Measurements from ENCODE around the gene CDSN.
A peak's percentile ranks its signal among the peaks of the same experiment; 100 is the strongest.
"Not testable (repeated sequence)": the region's sequence is repeated elsewhere in the genome, so short reads cannot be mapped to it uniquely, and the experiment has no call there.

Gene CDSN

GRCh38 chr6:31074401-31074800, 45.8 kb downstream of the CDSN start:
- Histone ChIP-seq H3K4me3 (replicated peaks; ENCODE audit: insufficient read depth, low read length) (no peak overlapping the region), H3K27ac (replicated peaks) (no peak overlapping the region), H3K27me3 (ENCODE audit: insufficient read depth, poor library complexity, severe bottlenecking) (no peaks in the 10 kb centered on the region)
- TF ChIP-seq SPI1 (IDR thresholded peaks at IDR 0.05; ENCODE audit: borderline replicate concordance, low read depth) (no peak), REST (IDR thresholded peaks at IDR 0.05; ENCODE audit: insufficient replicate concordance, low read depth) (no peak), CTCF (IDR thresholded peaks at IDR 0.05; ENCODE audit: insufficient read depth, low read length) (no peak), POLR2AphosphoS5 (IDR thresholded peaks at IDR 0.05; ENCODE audit: low read depth) (no peak), GABPA (IDR thresholded peaks at IDR 0.05; ENCODE audit: low read depth) (no peak)
- no peak for DNase-seq (ENCODE audit: low read depth in 1 of 2, low spot score in 1 of 2)

- H3K27ac ChIP-seq (replicated peaks): no peak overlapping the region
- H3K4me3 ChIP-seq (replicated peaks; ENCODE audit: insufficient read depth, low read length): no peak overlapping the region
- no peak for DNase-seq (ENCODE audit: low read depth in 1 of 2, low spot score in 1 of 2)
- no peaks in the 10 kb centered on the region for H3K27me3 ChIP-seq (ENCODE audit: insufficient read depth, poor library complexity, severe bottlenecking)
- no peak for TF ChIP-seq POLR2AphosphoS5 (IDR thresholded peaks at IDR 0.05; ENCODE audit: low read depth)
- no peak for TF ChIP-seq CTCF (IDR thresholded peaks at IDR 0.05; ENCODE audit: insufficient read depth, low read length)
Measured at GRCh38 chr6:31070711-31071197, 49.5 kb downstream of the CDSN start.

GRCh38 chr6:31068669-31069340, 51.4 kb downstream of the CDSN start:
- DNase-seq (ENCODE audit: low read depth in 1 of 2, low spot score in 1 of 2): peak; percentile 50 to 80
- Histone ChIP-seq H3K27ac (replicated peaks) (no peak overlapping the region), H3K27me3 (ENCODE audit: insufficient read depth, poor library complexity, severe bottlenecking) (peaks cover 2% of the 10 kb centered on the region), H3K4me3 (replicated peaks; ENCODE audit: insufficient read depth, low read length) (no peak overlapping the region)
- no peak for TF ChIP-seq SPI1 (IDR thresholded peaks at IDR 0.05; ENCODE audit: borderline replicate concordance, low read depth)
- peak; percentile 98 for TF ChIP-seq CTCF (IDR thresholded peaks at IDR 0.05; ENCODE audit: insufficient read depth, low read length)

- not testable (repeated sequence) for DNase-seq (ENCODE audit: low read depth in 1 of 2, low spot score in 1 of 2); H3K27me3 ChIP-seq (ENCODE audit: insufficient read depth, poor library complexity, severe bottlenecking); H3K27ac ChIP-seq (replicated peaks); H3K4me3 ChIP-seq (replicated peaks; ENCODE audit: insufficient read depth, low read length)
Measured at GRCh38 chr6:31067891-31068668, 52.2 kb downstream of the CDSN start.

GRCh38 chr6:31067028-31067427, 53.2 kb downstream of the CDSN start:
- H3K4me3 ChIP-seq (replicated peaks; ENCODE audit: insufficient read depth, low read length); H3K27ac ChIP-seq (replicated peaks); DNase-seq (ENCODE audit: low read depth in 1 of 2, low spot score in 1 of 2); H3K27me3 ChIP-seq (ENCODE audit: insufficient read depth, poor library complexity, severe bottlenecking): not testable (repeated sequence)
